Trophoblast cell (in vitro differentiated cells and primary cell): ENCODE data around the gene TUBA3E.
"Not testable (repeated sequence)": the region's sequence is repeated elsewhere in the genome, so short reads cannot be mapped to it uniquely, and the experiment has no call there.

Source experiments
- DNase-seq, 2 donors: peaks; one replicate each; pipeline ENCODE4 v3.0.0-alpha.2; 2016
- H2AFZ ChIP-seq: 2 replicates; pipeline ENCODE4 v1.6.1; 2013; ENCODE audit warnings: low read length, moderate library complexity, mild to moderate bottlenecking; ENCODE audit not compliant: insufficient read depth, poor library complexity
- H2AK5ac ChIP-seq: 2 replicates; pipeline ENCODE4 v1.6.1; 2013; ENCODE audit warnings: mild to moderate bottlenecking, low read length
- H2BK120ac ChIP-seq: 2 replicates; pipeline ENCODE4 v1.6.1; 2013; ENCODE audit warnings: low read length, mild to moderate bottlenecking, moderate library complexity; ENCODE audit not compliant: insufficient read depth, poor library complexity
- H2BK12ac ChIP-seq: 2 replicates; pipeline ENCODE4 v1.6.1; 2013; ENCODE audit warnings: mild to moderate bottlenecking, low read length, moderate library complexity
- H2BK5ac ChIP-seq: 2 replicates; pipeline ENCODE4 v1.6.1; 2013; ENCODE audit warnings: low read length, low read depth, moderate library complexity, mild to moderate bottlenecking; ENCODE audit not compliant: poor library complexity
- H3K14ac ChIP-seq: 2 replicates; pipeline ENCODE4 v1.6.1; 2013; ENCODE audit warnings: mild to moderate bottlenecking, low read length
- H3K18ac ChIP-seq: 2 replicates; pipeline ENCODE4 v1.6.1; 2013; ENCODE audit warnings: mild to moderate bottlenecking, low read length
- H3K23ac ChIP-seq: 2 replicates; pipeline ENCODE4 v1.6.1; 2013; ENCODE audit warnings: low read length
- H3K27ac ChIP-seq: 2 replicates; pipeline ENCODE4 v1.5.1; 2013; ENCODE audit warnings: low read depth, mild to moderate bottlenecking, inconsistent platforms, low read length, moderate library complexity
- H3K27me3 ChIP-seq: 2 replicates; pipeline ENCODE4 v1.6.1; 2013; ENCODE audit warnings: inconsistent platforms, mild to moderate bottlenecking, low read length, moderate library complexity; ENCODE audit not compliant: insufficient read depth
- H3K36me3 ChIP-seq, 2 experiments: 1 replicate in 1 of 2; 2 replicates in 1 of 2; pipeline ENCODE4 v1.6.1; 2013; ENCODE audit warnings: low read length in 2 of 2, mild to moderate bottlenecking in 2 of 2, moderate library complexity in 1 of 2; ENCODE audit not compliant: insufficient read depth in 2 of 2, control insufficient read depth in 1 of 2
- H3K4ac ChIP-seq: 2 replicates; pipeline ENCODE4 v1.6.1; 2013; ENCODE audit warnings: low read depth, mild to moderate bottlenecking, low read length, moderate library complexity
- H3K4me1 ChIP-seq, 2 experiments: 1 replicate in 1 of 2; 2 replicates in 1 of 2; pipeline ENCODE4 v1.6.1; 2013; ENCODE audit warnings: low read length in 2 of 2, mild to moderate bottlenecking in 2 of 2, moderate library complexity in 1 of 2; ENCODE audit not compliant: insufficient read depth in 2 of 2, control insufficient read depth in 1 of 2
- H3K4me2 ChIP-seq: 2 replicates; pipeline ENCODE4 v1.6.1; 2013; ENCODE audit warnings: inconsistent platforms, mild to moderate bottlenecking, low read length, moderate library complexity
- H3K4me3 ChIP-seq: 2 replicates; pipeline ENCODE4 v1.5.1; 2013; ENCODE audit warnings: mild to moderate bottlenecking, low read depth, low read length, inconsistent platforms
- H3K79me1 ChIP-seq: one replicate; pipeline ENCODE4 v1.6.1; 2013; ENCODE audit warnings: low read length
- H3K79me2 ChIP-seq: 2 replicates; pipeline ENCODE4 v1.6.1; 2013; ENCODE audit warnings: low read length, mild to moderate bottlenecking; ENCODE audit not compliant: control insufficient read depth, insufficient read depth, poor library complexity
- H3K9ac ChIP-seq: 2 replicates; pipeline ENCODE4 v1.6.1; 2013; ENCODE audit warnings: mild to moderate bottlenecking, low read length
- H3K9me3 ChIP-seq: 2 replicates; pipeline ENCODE4 v1.6.1; 2013; ENCODE audit warnings: low read depth, mild to moderate bottlenecking, control low read depth, inconsistent platforms, low read length; ENCODE audit not compliant: insufficient read depth
- H4K12ac ChIP-seq: 2 replicates; pipeline ENCODE4 v1.6.1; 2013; ENCODE audit warnings: low read depth, mild to moderate bottlenecking, low read length, moderate library complexity
- H4K8ac ChIP-seq: 2 replicates; pipeline ENCODE4 v1.6.1; 2013; ENCODE audit warnings: low read depth, mild to moderate bottlenecking, low read length, moderate library complexity
- H4K91ac ChIP-seq: one replicate; pipeline ENCODE4 v1.6.1; 2013; ENCODE audit warnings: low read depth, mild to moderate bottlenecking, low read length, moderate library complexity
- WGBS: extraction: QIAGEN DNeasy Blood & Tissue Kit; methylation state at CpG from one replicate; pipeline ENCODE4 v1.1.7; 2013; ENCODE audit warnings: missing lambda C conversion rate; ENCODE audit not compliant: insufficient read length, insufficient coverage; ENCODE audit errors: extremely low coverage; 5-methylcytosine and 5-hydroxymethylcytosine counted together

Gene TUBA3E

DNA sequence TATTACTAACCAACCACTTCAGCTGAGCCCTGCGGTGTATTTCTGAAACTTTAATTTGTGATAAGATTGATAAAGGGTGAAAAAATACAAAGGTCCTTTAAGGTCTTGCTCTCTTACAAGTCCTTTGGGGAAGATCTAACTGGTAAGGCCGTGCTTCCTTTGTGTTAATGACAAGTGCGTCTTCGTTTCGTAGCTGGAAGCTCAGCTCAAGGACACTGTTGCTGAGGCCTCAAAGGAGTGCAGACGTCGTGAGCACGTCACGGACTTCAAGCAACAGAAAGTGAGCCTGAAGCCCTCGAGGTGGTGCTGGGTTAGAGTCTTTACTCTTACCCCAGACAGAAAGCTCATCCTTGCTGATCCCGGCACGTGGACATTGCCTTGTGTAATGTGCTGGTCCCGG lies 8.8 kb upstream of the TUBA3E start:
- not testable (repeated sequence) for H2BK12ac ChIP-seq, H3K27me3 ChIP-seq, H3K4me3 ChIP-seq, H4K12ac ChIP-seq, DNase-seq, H3K4ac ChIP-seq, H3K27ac ChIP-seq, H4K91ac ChIP-seq, H3K4me1 ChIP-seq, H3K4me2 ChIP-seq, H3K14ac ChIP-seq, H3K36me3 ChIP-seq, H3K9me3 ChIP-seq, H4K8ac ChIP-seq, H2AK5ac ChIP-seq, H3K9ac ChIP-seq, H3K79me1 ChIP-seq, H2BK5ac ChIP-seq, H2BK120ac ChIP-seq, H2AFZ ChIP-seq, H3K23ac ChIP-seq, H3K79me2 ChIP-seq, H3K18ac ChIP-seq
- WGBS, result no CpG with 5 or more reads among the region's 13 CpGs

GRCh38 chr2:130203150-130203549 lies 4.9 kb upstream of the TUBA3E start:
- H2BK12ac ChIP-seq, H2AK5ac ChIP-seq: not testable (repeated sequence)

DNA sequence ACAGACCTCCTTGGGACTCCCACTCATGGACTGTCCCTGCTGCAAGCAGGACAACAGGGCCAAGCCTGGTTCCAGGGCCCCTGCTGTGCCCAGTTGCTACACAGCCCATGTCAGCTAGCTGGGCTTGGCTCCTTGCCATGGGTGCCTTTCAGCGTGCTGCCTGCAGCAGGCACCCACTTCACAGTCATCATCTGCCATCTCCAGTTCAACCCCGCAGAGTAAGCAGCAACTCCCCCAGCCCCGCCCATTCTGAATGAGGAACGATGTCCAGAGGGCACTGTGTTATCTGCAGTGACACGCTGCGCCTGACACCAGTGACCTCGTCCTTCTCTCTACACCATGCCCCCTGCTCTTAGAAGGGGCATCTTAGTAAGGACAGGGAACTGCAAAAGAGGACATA lies 4.3 kb upstream of the TUBA3E start:
- not testable (repeated sequence) for H3K36me3 ChIP-seq, H3K23ac ChIP-seq, H2BK12ac ChIP-seq, H2AK5ac ChIP-seq, H3K9me3 ChIP-seq, H3K79me1 ChIP-seq, H2AFZ ChIP-seq, H3K14ac ChIP-seq, H3K4me1 ChIP-seq, H3K79me2 ChIP-seq, H4K91ac ChIP-seq, H3K18ac ChIP-seq, H4K8ac ChIP-seq, H3K4me2 ChIP-seq, H3K27ac ChIP-seq, H3K9ac ChIP-seq, H2BK5ac ChIP-seq, H2BK120ac ChIP-seq, H3K4ac ChIP-seq, H3K27me3 ChIP-seq, H4K12ac ChIP-seq, DNase-seq, H3K4me3 ChIP-seq
- WGBS, result no CpG with 5 or more reads among the region's 7 CpGs

More at GRCh38 chr2:130203150-130203549, 4.9 kb upstream of the TUBA3E start:
- H3K36me3 ChIP-seq, H3K27ac ChIP-seq, H3K79me1 ChIP-seq, H4K12ac ChIP-seq, H4K8ac ChIP-seq, DNase-seq, H3K4me2 ChIP-seq, H3K79me2 ChIP-seq, H3K23ac ChIP-seq, H3K4ac ChIP-seq, H3K4me1 ChIP-seq, H3K9me3 ChIP-seq, H2BK5ac ChIP-seq, H4K91ac ChIP-seq, H3K9ac ChIP-seq, H3K18ac ChIP-seq, H2BK120ac ChIP-seq, H3K14ac ChIP-seq, H3K27me3 ChIP-seq, H2AFZ ChIP-seq, H3K4me3 ChIP-seq: not testable (repeated sequence)
- no CpG with 5 or more reads among the region's 3 CpGs for WGBS

DNA sequence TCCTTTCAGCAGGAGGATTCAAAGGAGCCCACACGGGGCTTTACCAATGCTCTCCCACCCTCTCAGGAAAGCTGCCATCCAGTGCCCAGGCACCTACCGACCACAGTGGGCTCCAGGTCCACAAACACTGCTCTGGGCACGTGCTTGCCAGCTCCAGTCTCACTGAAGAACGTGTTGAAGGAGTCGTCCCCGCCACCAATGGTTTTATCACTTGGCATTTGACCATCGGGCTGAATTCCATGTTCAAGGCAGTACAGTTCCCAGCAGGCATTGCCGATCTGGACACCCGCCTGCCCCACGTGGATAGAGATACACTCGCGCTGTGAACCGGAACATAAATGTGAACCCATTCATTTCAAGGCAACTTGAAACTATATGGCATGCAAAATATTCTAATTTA lies 2.2 kb downstream of the TUBA3E start:
- H2AFZ ChIP-seq, H4K8ac ChIP-seq, H3K4me1 ChIP-seq, DNase-seq, H3K9ac ChIP-seq, H2BK120ac ChIP-seq, H2BK12ac ChIP-seq, H4K12ac ChIP-seq, H3K27me3 ChIP-seq, H2BK5ac ChIP-seq, H2AK5ac ChIP-seq, H3K4ac ChIP-seq, H3K4me3 ChIP-seq, H3K36me3 ChIP-seq, H3K18ac ChIP-seq, H4K91ac ChIP-seq, H3K27ac ChIP-seq, H3K79me1 ChIP-seq, H3K14ac ChIP-seq, H3K23ac ChIP-seq, H3K9me3 ChIP-seq, H3K79me2 ChIP-seq, H3K4me2 ChIP-seq: not testable (repeated sequence)
- WGBS, result no CpG with 5 or more reads among the region's 13 CpGs
